ENCODE data around the gene PLCH2.

DNA sequence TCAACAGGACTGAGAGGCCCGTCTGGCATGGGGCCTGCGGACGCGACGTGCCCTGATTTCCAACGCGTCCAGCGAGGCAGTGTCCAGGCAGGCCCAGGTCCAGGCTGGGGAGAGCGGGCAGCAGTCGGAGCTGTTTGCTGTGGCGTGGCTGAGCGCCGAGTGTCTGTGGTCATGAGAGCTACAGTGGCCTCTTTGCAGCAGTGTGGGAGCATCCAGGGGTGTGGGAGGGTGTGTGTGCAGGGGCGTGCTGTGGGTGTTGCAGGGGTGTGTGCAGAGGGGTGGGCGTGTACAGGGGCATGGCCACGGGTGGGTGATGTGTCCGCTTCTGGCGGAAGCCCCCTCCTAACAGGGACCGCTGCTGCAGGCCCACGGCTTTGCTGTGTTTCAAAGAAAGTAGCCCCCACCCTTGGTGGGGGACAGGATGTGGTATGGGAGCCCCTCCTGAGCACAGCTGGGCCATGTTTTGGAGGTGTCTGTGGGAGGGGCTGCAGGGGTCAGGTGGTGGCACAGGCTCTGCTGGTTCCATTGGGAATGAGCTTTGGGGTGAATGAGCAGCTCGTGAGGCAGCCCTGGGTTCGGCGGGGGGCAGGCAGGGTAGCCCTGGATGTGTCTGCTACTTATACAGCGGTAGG, 17.7 kb downstream of the PLCH2 start:
- no peak for TF ChIP-seq USF1 (IDR thresholded peaks at IDR 0.05)
- TF ChIP-seq, protein P1, sequence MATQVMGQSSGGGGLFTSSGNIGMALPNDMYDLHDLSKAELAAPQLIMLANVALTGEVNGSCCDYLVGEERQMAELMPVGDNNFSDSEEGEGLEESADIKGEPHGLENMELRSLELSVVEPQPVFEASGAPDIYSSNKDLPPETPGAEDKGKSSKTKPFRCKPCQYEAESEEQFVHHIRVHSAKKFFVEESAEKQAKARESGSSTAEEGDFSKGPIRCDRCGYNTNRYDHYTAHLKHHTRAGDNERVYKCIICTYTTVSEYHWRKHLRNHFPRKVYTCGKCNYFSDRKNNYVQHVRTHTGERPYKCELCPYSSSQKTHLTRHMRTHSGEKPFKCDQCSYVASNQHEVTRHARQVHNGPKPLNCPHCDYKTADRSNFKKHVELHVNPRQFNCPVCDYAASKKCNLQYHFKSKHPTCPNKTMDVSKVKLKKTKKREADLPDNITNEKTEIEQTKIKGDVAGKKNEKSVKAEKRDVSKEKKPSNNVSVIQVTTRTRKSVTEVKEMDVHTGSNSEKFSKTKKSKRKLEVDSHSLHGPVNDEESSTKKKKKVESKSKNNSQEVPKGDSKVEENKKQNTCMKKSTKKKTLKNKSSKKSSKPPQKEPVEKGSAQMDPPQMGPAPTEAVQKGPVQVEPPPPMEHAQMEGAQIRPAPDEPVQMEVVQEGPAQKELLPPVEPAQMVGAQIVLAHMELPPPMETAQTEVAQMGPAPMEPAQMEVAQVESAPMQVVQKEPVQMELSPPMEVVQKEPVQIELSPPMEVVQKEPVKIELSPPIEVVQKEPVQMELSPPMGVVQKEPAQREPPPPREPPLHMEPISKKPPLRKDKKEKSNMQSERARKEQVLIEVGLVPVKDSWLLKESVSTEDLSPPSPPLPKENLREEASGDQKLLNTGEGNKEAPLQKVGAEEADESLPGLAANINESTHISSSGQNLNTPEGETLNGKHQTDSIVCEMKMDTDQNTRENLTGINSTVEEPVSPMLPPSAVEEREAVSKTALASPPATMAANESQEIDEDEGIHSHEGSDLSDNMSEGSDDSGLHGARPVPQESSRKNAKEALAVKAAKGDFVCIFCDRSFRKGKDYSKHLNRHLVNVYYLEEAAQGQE (IDR thresholded peaks at IDR 0.05; ENCODE audit: low read depth) = no peak
